RWPE2 (cell line): Measurements from ENCODE around the gene DCBLD2.

Experiments used
- ATAC-seq: fragments of 200-7000 bp; cut with Tn5 transposase; 3 replicates; pipeline ENCODE4 v1.9.1; 2021; ENCODE audit warnings: low read depth
- DNase-seq: peaks from one replicate; pipeline ENCODE4 v3.0.0-alpha.2; 2020; ENCODE audit warnings: low spot score
- H3K27ac ChIP-seq: fragments of 450-650 bp; 2 replicates; pipeline ENCODE4 v1.5.1; 2017; ENCODE audit warnings: mild to moderate bottlenecking; ENCODE audit not compliant: poor library complexity, severe bottlenecking
- H3K27me3 ChIP-seq: fragments of 250-450 bp; sonication (Bioruptor Pico); 2 replicates; pipeline ENCODE4 v1.5.1; 2021; ENCODE audit warnings: mild to moderate bottlenecking, moderate library complexity; ENCODE audit not compliant: insufficient read depth, poor library complexity, severe bottlenecking
- H3K36me3 ChIP-seq: fragments of 250-450 bp; sonication (Bioruptor Pico); 2 replicates; pipeline ENCODE4 v1.5.1; 2020; ENCODE audit warnings: low read depth, mild to moderate bottlenecking, moderate library complexity
- H3K4me1 ChIP-seq: fragments of 250-450 bp; sonication (Bioruptor Pico); 2 replicates; pipeline ENCODE4 v1.5.1; 2021; ENCODE audit warnings: mild to moderate bottlenecking, moderate library complexity; ENCODE audit not compliant: insufficient read depth, poor library complexity, severe bottlenecking
- H3K4me3 ChIP-seq: fragments of 250-450 bp; sonication (Bioruptor Pico); 2 replicates; pipeline ENCODE4 v1.5.1; 2021; ENCODE audit warnings: mild to moderate bottlenecking, moderate library complexity; ENCODE audit not compliant: severe bottlenecking
- H3K9me3 ChIP-seq: fragments of 250-450 bp; sonication (Bioruptor Pico); 2 replicates; pipeline ENCODE4 v1.5.1; 2021; ENCODE audit warnings: mild to moderate bottlenecking, moderate library complexity; ENCODE audit not compliant: severe bottlenecking
- CTCF ChIP-seq: fragments of 450-650 bp; IDR thresholded peaks from one replicate; pipeline ENCODE4 v1.5.1; 2017; ENCODE audit warnings: mild to moderate bottlenecking, moderate library complexity; ENCODE audit not compliant: poor library complexity, severe bottlenecking

DCBLD2 gene

DNA sequence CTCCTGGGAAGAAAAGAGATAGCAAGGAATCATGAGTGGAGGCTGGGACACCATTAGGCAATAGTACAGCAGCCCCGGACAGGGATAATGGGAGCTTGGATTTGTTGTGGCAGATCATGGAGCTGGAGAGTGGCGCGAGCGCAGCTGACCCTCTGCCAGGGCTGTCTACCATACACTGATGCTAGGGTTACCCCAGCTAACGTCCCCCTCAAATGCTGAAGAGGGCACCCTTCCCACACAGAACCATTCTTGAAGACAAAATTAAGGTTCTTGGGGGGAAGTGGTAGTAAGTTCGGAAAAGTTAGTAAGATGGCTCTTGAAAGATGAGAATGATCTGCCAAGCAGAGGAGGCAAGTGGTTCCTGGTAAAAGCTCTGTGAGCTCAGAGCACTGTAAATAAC, 77.2 kb downstream of the DCBLD2 start:
- ATAC-seq, result no peak; the same call in 2 of the 3 replicates
- Histone ChIP-seq H3K9me3 (no peaks in the 10 kb centered on the region), H3K4me1 (peaks cover 6% of the 10 kb centered on the region), H3K27ac (peak overlapping the region; percentile 4), H3K36me3 (peaks cover 87% of the 10 kb centered on the region), H3K27me3 (no peaks in the 10 kb centered on the region), H3K4me3 (no peak overlapping the region)
- TF ChIP-seq CTCF, result no peak
- DNase-seq, result no peak

DNA sequence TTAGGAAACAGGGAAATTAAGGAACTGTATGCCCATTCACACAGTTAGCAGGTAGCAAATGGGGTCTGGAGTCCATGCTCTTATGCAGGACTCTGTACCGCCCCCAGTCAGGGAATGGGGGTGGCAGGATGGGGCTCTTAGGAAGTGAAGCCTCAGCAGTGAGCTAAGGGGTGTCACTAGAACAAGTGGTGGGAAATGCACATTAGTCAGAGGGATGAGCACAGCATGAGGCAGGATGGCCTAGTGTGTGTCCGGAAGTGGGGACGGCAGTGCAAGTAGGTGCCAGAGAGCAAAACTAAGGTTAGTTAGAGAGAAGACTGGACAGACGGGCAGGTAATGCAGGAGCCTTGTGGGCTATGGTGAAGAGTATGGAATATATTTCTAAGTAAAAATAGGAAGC, 77.7 kb downstream of the DCBLD2 start:
- H3K36me3 ChIP-seq, result peaks cover 88% of the 10 kb centered on the region
- no peak for TF ChIP-seq CTCF
- no peaks in the 10 kb centered on the region for H3K9me3 ChIP-seq
- DNase-seq (no peak), ATAC-seq (peak; percentile 24; the same call in 1 of the 3 replicates)
- peaks cover 6% of the 10 kb centered on the region for H3K4me1 ChIP-seq
- no peak overlapping the region for H3K4me3 ChIP-seq
- H3K27me3 ChIP-seq, result no peaks in the 10 kb centered on the region
- peak overlapping the region; percentile 4 for H3K27ac ChIP-seq

DNA sequence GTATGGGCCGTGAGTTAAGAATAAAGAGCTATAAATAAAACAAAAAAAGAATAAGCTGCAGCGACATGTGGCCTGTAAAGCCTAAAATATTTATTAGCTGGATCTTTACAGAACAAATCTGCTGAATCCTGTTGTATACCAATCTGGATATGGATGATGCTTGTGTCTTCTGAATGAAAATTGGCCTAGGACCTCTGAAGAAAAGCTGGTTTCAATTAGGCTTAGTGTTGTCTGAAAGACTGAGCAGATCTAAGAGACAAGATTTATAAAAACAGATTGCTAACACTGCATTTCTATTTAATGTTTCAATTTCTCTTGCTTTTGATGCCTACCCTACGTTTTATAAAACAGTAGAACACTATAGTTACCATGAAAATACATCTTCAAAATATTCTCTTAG, 80.4 kb downstream of the DCBLD2 start:
- Histone ChIP-seq H3K36me3 (peaks cover 88% of the 10 kb centered on the region), H3K9me3 (no peaks in the 10 kb centered on the region), H3K27ac (peak overlapping the region; percentile 13), H3K4me1 (no peaks in the 10 kb centered on the region), H3K4me3 (no peak overlapping the region), H3K27me3 (no peaks in the 10 kb centered on the region)
- no peak for ATAC-seq
- no peak for TF ChIP-seq CTCF
- DNase-seq, result no peak

GRCh38 chr3:98817547-98818041, 83.9 kb downstream of the DCBLD2 start:
- Histone ChIP-seq H3K27ac (peak overlapping the region; percentile 3), H3K4me1 (no peaks in the 10 kb centered on the region)
- peak; percentile 64 for ATAC-seq

More at GRCh38 chr3:98817547-98818041, 83.9 kb downstream of the DCBLD2 start:
- H3K36me3 ChIP-seq, result peaks cover 98% of the 10 kb centered on the region
- no peaks in the 10 kb centered on the region for H3K27me3 ChIP-seq
- no peak overlapping the region for H3K4me3 ChIP-seq
- no peaks in the 10 kb centered on the region for H3K9me3 ChIP-seq
- DNase-seq, result no peak
- peak; percentile 76 for TF ChIP-seq CTCF
